HCEC 1CT (cell line): ENCODE results near the gene FAM120B.

Source experiments
- DNase-seq: peaks from one replicate; pipeline ENCODE4 v3.0.0-alpha.2; 2017

The FAM120B gene

GRCh38 chr6:170272341-170273065 is 34.1 kb upstream of the FAM120B start:
- DNase-seq, result no peak

GRCh38 chr6:170273191-170273590 is 33.4 kb upstream of the FAM120B start:
- DNase-seq, result no peak

DNA sequence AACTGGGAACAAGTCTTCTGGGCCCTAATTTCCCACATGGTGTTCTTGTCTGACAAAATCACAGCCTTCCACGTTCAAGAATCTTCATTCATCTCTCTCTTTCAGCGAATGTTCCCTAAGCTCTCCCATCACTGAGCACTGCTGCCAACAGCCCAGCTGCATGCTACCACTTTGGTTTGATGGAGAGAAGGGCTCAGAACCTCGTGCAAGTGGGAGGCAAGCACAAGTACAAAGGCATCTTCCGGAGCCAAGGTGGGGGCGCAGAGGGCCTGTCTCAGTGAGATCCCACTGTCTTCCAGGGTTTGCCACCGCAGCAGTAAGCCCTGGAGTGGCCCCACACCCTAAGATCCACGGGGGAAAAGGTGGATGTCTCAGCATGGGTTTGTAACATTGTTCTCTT is 32.9 kb upstream of the FAM120B start:
- no peak for DNase-seq

DNA sequence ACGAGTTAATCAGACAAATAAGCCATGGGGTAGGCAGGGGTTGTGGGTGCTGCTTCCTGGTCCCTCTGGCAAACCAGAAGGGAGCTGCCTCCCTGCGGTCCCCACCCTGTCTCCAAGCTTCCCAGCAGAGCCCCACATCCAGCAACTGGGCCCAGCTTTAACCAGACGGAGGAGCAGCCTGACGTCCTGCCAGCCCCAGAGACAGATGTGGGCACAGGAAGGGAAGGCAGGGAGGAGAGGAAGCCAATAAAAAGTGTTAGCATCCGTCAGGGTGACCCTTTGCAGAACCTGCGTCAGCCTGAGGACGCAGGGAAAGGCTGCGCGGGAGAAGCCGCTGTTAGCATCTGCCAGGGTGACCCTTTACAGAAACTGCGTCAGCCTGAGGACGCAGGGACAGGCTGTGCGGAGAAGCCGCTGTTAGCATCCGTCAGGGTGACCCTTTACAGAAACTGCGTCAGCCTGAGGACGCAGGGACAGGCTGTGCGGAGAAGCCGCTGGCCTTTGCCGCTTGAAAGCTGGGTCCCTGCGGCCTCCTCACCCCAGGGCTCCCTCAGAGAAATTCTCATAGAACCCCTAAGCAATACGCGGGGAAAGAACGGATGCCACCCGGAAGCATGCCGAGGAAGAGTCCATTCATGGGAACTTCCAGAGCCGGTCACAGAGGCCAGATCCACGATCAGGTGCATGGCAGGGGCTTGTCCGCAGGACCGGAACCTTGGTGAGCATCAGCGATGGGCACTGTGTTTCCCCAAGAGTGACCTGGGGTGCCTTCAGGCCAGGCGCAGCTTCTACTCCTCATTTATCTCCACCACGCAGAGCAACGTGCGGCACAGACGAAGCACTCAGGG is 31.6 kb upstream of the FAM120B start:
- no peak for DNase-seq

DNA sequence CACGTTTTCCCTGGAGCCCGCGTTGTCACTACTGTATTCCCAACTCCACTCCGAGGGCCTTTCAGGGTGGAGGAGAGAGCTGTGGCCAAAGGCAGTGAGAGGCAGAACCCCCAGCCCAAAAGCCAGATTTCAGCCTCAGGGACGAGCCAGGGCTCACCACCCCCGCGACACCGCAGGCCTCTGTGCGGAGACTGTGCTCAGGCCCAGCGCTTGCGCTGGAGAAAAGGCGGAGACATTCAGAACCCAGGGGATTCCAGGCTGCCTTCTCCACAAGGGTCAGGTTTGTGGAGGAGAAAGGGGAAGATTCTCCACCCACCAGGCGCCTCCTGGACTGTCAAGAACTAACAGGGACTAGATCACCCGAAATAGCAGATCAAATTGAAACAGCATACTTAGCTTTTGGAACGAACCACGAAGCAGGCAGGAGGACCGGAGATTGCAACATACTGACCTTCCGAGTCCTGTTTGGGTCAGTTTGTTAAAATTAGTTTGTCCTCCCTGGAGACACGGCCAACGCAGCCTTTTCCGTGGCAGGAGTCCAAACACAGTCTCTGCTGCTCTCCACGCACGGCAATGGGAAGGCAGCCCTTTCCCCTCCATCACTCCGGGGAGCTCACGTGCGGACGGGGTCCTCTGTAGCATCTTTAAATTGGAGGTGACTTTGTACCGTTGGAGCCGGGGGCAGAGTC is 30.0 kb upstream of the FAM120B start:
- no peak for DNase-seq

GRCh38 chr6:170277893-170278742 is 28.4 kb upstream of the FAM120B start:
- no peak for DNase-seq

DNA sequence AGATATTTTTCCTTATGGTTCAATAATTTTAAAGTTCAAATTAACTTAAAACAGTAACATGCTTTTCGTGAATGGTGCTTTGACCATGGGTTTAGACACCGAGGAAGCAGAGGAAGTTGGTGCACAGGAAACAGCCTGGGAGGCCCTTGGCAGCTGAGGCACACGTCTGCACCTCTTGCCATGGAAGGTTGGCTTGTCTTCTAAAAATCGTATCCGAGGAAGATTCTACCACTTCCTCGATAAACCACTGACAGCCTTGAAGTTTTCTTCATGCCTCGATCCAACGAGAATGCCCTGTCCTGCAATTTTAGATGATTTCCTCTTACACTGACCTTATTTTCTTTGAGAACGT is 27.8 kb upstream of the FAM120B start:
- no peak for DNase-seq

- DNase-seq, result no peak
These were observed 27.1 kb upstream of the FAM120B start for GRCh38 chr6:170279426-170279825.

DNA sequence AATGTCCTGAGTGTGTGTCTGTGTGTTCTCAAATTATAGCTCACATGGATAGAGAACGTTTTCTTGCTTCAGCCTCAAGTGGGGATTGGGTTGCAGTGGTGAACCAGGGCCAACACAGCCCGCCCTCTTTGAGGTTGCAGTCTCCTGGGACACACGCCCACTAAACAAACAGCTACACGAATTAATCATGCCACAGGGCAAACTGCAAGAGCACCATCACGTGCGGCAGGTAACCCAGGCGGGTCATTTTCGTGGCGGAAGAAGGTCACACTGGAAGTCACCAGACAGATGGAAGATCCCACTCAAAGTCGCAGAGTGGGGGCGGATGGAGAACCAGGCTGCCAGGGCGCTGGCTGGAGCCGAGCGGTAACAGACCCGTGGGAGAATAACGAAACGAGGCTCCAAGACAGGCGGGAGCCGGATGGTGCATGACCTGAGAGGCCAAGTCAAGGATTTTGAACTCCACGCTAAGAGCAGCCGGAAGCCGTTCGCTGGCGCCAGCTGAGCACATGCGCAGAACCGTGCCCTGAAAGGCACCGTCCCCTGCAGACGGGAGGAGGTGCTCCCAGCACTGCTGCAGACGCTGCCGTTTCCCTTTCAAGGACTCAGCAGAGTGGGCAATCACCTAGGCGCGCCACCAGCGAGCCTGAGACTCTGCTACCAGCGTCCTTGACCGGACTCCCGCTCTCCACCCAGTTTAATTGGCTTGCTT is 26.4 kb upstream of the FAM120B start:
- no peak for DNase-seq

- DNase-seq, result no peak
These were observed 25.9 kb upstream of the FAM120B start for GRCh38 chr6:170280689-170281045.

- no peak for DNase-seq
These were observed 24.9 kb upstream of the FAM120B start for GRCh38 chr6:170281331-170282292.

- no peak for DNase-seq
These were observed 23.9 kb upstream of the FAM120B start for GRCh38 chr6:170282512-170283158.

DNA sequence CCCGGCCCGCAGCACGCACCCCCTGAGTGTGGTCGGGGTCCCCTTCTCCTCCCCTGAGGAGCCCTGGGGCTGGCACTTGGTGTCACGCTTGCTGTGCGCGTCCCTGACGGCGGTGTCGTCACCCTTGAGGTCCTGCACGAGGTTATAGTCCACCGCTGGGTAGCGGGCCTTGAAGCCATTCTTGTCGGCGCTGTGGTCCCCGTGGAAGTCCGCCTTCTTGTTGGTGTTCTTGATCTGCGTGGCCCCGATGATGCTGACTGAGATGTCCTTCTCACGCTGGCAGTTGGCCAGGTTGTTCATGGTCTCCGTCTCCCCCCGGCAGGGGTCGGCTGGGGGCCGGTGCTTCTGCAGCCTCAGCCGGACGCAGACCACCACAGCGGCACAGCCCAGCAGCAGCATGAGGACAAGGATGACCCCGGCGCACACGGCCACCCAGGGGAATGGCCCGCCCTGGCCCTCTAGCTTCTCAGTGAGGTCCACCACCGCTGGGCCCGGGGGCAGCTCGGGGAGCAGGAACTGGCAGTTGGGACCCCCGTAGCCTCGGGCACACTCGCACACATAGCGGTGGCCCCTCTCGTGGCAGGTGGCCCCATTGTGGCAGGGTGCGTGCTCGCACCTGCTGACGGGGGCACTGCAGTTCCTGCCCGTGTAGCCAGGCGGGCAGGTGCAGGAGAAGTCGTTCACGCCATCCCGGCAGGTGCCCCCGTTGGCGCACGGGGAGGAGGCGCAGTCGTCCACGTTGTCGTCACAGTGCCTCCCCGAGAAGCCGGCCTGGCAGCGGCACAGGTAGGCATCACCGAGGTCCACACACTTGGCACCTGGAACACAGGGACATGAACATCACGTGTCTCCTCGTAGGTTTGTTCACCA is 23.1 kb upstream of the FAM120B start:
- no peak for DNase-seq

DNA sequence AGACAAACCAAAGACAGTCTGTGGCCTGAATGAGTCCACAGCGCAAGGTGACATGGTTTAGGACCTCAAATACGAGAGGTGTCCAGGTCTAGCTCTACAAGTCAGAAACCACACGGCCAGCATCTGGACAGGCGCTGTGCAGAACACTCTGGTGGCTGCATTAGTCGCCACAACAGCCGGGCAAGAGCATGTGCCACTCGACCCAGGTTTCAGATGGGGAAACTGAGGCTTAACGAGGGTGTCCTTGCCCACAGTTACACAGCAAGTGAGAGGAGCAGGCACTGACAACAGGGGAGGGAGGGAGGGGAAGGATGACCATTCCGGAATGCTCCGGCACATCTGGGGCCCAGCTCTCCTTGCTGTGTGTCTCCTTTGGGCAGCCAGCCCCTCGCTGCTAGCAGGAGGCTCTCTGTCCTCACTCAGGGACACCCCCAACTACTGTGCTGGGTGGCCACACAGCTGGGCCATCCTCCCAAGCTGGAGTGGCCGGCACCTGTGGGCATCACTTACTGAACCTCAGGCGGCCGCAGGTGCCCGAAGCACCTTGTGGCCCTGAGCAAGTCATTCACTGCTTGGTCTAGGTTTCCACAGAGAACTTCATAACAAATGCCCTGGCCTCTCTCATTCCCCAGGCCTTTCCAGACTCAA is 22.3 kb upstream of the FAM120B start:
- no peak for DNase-seq

- no peak for DNase-seq
These were observed 21.6 kb upstream of the FAM120B start for GRCh38 chr6:170284866-170285469.

DNA sequence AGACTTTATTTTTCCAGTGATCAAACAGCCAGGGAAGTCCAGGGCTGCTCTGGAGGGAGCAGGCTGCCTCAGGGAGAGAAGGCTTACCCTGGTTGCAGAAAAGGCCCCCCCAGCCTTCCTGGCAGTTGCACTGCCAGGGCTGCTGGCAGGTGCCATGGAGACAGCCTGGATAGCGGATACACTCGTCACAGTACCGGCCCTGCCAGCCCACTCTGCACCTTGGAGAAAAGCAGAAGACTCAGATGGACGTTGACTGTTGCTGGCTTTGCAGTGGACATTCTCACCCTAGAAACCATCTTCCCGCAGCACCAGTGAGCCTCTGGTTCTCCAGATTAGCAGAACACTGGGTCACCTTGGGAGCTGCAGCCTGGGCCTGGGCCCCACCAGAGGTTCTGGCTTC is 21.1 kb upstream of the FAM120B start:
- no peak for DNase-seq

DNA sequence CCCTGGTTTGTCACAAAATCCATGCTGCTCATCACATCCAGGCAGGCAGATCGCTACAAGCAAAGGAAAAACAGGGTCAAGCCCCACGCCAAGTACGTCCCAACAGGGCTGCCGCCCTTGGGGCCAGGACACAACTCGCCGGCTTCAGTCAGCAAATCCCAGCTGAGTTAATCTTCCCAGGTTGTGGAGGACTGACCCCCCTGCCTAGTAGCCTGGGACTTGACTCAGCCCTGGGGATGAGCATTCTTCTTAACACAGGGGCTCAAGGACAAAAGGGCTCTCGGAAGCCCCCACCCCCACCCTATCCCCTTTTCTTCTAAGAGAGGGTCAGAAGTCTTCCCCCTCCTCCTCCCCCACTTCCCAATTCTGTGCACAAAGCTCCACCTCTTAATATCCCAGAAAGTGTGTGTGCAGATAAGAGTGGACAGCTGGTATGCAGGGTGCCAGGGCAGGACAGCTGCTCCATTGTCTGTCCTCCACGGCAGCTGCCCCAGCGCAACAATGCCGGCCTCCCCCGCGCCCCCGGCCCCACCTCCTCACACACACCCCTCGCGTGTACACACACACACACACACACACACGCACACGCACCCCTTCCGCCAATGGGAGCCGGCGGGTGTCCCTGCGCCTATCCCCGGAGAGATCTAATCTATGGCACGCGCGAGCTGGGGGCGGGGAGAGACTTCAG is 20.2 kb upstream of the FAM120B start:
- no peak for DNase-seq

DNA sequence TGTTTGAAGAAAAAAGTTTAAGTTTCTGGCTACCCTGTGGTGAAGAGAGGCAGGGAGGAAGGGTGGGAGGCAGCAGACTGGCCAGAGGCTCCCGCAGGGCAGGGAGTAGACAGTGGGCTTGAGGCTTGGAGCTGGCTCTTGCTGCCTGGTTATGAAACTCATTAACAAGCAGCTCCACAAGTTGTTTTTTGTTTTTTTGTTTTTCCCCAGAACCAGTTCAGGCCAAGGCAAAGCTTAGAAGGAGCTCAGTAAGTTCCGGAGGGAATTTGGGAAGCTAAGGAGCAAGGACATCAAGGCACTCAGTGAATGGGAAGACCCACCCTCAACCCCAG is 19.7 kb upstream of the FAM120B start:
- no peak for DNase-seq
